ENCODE results near the gene YIPF5. TPM values are rescaled to one million over a fixed set of nuclear protein-coding genes. Genes with fewer than 3 reads are reported as not detected.

YIPF5 gene
- polyA plus RNA-seq, 3 donors: 12.1 to 41.4 (median 32.4) TPM

DNA sequence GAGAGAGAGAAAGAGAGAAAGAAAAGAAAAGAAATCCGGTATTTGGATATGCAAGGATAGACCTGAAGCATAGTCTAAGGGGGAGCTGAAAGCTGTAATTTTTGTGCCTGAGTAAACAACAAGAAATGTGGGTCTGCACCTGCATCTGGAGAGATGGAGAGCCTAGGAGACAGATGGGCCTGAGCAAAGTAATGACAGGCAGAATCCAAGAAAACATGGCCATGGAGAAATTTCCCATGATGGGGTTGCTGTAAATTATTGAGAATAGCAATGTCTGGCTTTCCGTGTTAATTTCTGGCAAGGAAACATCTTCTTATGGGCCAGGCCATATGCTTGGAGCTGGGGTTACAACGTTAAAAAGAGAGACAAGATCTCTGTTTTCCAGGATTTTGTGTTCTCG lies 40.2 kb downstream of the YIPF5 start:
- Histone ChIP-seq H4K20me1 (ENCODE audit: insufficient read depth, low read length) (no peaks in the 10 kb centered on the region), H3K4me3 (replicated peaks in 1 of 3; ENCODE audit: low read depth in 2 of 3, low read length in 3 of 3) (no peak overlapping the region), H3K4me2 (replicated peaks; ENCODE audit: extremely low read depth, low read length, poor library complexity, severe bottlenecking) (no peak overlapping the region), H3K9me3 (replicated peaks in 1 of 2; ENCODE audit: control insufficient read depth in 1 of 2, insufficient read depth in 1 of 2, low read length in 2 of 2) (no peaks in the 10 kb centered on the region), H3K4me1 (ENCODE audit: control insufficient read depth in 1 of 2, insufficient read depth in 2 of 2, low read length in 2 of 2) (peaks cover 0 to 8% of the 10 kb centered on the region in 2 donors), H3K36me3 (replicated peaks in 1 of 2; ENCODE audit: control insufficient read depth in 1 of 2, insufficient read depth in 2 of 2, low read length in 2 of 2) (no peaks in the 10 kb centered on the region), H3K27me3 (ENCODE audit: control insufficient read depth in 2 of 2, insufficient read depth in 2 of 2, low read length in 2 of 2) (peaks cover 0 to 3% of the 10 kb centered on the region in 2 donors), H3K9ac (ENCODE audit: insufficient read depth, low read length, poor library complexity, severe bottlenecking) (no peak overlapping the region), H2AFZ (ENCODE audit: insufficient read depth, low read depth, low read length, poor library complexity, severe bottlenecking) (no peak overlapping the region), H3K27ac (ENCODE audit: low read depth in 1 of 2, low read length in 2 of 2) (no peak overlapping the region), H3K79me2 (ENCODE audit: insufficient read depth, low read length) (no peaks in the 10 kb centered on the region)
- intact Hi-C loops (cut with micrococcal nuclease): no loop called here
- no peak overlapping the region for H3K27ac Mint-ChIP-seq
- peaks cover 13% of the 10 kb centered on the region for H3K4me1 Mint-ChIP-seq
- no peak for TF ChIP-seq CTCF (IDR thresholded peaks at IDR 0.05)
- no peak for DNase-seq
- peaks cover 0 to 6% (median 2%) of the 10 kb centered on the region in 7 donors for H3K9me3 Mint-ChIP-seq
- no peaks in the 10 kb centered on the region for H3K36me3 Mint-ChIP-seq
- no peak overlapping the region for H3K4me3 Mint-ChIP-seq
- peaks cover 2 to 5% (median 4%) of the 10 kb centered on the region in 3 donors for H3K27me3 Mint-ChIP-seq (ENCODE audit: low read depth in 3 of 3)
- WGBS (ENCODE audit: insufficient coverage): 100% methylated on average over 1 of the region's 4 CpGs

DNA sequence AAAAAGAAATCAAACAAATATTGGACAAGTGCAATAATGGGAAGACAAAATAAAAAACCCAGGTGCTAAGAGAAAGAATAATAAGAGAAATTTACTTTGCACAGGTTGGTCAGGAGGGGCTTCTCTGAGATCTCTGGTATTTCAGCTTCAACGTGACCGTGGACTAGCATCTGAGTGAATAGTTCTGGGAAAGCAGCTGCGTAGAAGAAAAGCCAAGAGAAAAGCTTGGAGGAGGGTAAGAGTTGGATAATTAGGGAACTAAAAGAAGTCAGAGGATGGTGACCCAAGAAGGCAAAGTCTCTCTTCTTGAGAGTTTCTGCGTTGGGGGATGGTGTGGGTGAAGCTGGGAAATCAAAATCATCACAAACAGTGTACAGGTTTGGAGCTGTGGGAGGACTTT lies 41.6 kb downstream of the YIPF5 start:
- Mint-ChIP-seq H3K27me3 (ENCODE audit: low read depth in 3 of 3) (peaks cover 0 to 5% (median 1%) of the 10 kb centered on the region in 3 donors), H3K9me3 (peaks cover 0 to 6% (median 2%) of the 10 kb centered on the region in 7 donors), H3K4me3 (no peak overlapping the region), H3K36me3 (no peaks in the 10 kb centered on the region), H3K4me1 (peaks cover 9% of the 10 kb centered on the region), H3K27ac (no peak overlapping the region)
- Histone ChIP-seq H3K9ac (ENCODE audit: insufficient read depth, low read length, poor library complexity, severe bottlenecking) (no peak overlapping the region), H3K79me2 (ENCODE audit: insufficient read depth, low read length) (no peaks in the 10 kb centered on the region), H3K4me3 (replicated peaks in 1 of 3; ENCODE audit: low read depth in 2 of 3, low read length in 3 of 3) (no peak overlapping the region), H3K9me3 (replicated peaks in 1 of 2; ENCODE audit: control insufficient read depth in 1 of 2, insufficient read depth in 1 of 2, low read length in 2 of 2) (no peaks in the 10 kb centered on the region), H3K27me3 (ENCODE audit: control insufficient read depth in 2 of 2, insufficient read depth in 2 of 2, low read length in 2 of 2) (no peaks in the 10 kb centered on the region), H2AFZ (ENCODE audit: insufficient read depth, low read depth, low read length, poor library complexity, severe bottlenecking) (no peak overlapping the region), H4K20me1 (ENCODE audit: insufficient read depth, low read length) (no peaks in the 10 kb centered on the region), H3K36me3 (replicated peaks in 1 of 2; ENCODE audit: control insufficient read depth in 1 of 2, insufficient read depth in 2 of 2, low read length in 2 of 2) (no peaks in the 10 kb centered on the region), H3K27ac (ENCODE audit: low read depth in 1 of 2, low read length in 2 of 2) (no peak overlapping the region), H3K4me2 (replicated peaks; ENCODE audit: extremely low read depth, low read length, poor library complexity, severe bottlenecking) (no peak overlapping the region), H3K4me1 (ENCODE audit: control insufficient read depth in 1 of 2, insufficient read depth in 2 of 2, low read length in 2 of 2) (peaks cover 0 to 8% of the 10 kb centered on the region in 2 donors)
- no peak for DNase-seq
- no peak for TF ChIP-seq CTCF (IDR thresholded peaks at IDR 0.05)
- 89% methylated on average over 3 of the region's 4 CpGs for WGBS (ENCODE audit: insufficient coverage)
- intact Hi-C loops (cut with micrococcal nuclease): no loop called here

All from CD14-positive monocyte (primary cell).